Measurements from ENCODE around the gene IFNAR1. TPM values are rescaled to one million over a fixed set of nuclear protein-coding genes. Genes with fewer than 3 reads are reported as not detected.

Gene IFNAR1
- 10 to 100 TPM; 20.6 to 24.3 TPM for total RNA-seq

DNA sequence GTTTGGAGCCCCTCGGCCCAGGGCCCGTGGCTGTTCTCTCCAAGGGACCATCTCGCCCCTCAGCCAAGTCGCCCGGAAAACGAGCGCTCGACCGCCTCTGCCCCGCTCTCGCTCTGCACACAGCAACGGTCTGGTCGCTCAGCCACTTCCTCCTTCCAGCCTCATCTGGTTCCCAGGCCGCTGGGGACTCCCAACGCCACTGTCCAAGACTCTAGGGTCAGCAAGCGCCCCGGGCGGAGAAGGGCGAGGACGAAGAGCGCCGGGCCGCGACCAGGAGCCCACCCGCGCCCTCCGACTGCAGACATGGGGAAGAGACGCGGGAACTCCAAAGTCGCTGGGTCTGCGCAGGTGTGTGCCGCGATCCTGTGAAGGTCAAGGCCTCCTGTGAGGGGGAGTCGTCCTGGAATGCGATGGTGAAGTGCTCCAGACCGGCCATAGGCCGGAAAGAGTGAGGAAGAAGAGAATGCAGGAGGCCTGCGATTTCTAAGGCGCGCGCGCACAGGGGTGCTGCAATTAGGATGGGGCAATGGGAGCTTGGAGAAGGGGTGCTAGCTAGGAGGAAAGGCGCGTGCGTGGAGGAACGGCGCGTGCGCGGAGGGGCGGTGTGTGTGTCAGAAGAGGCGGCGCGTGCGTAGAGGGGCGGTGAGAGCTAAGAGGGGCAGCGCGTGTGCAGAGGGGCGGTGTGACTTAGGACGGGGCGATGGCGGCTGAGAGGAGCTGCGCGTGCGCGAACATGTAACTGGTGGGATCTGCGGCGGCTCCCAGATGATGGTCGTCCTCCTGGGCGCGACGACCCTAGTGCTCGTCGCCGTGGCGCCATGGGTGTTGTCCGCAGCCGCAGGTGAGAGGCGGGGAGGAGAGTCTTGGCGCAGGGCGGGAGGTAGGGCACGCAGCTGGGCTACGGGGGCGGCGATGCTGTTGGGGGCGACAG, at the start of gene IFNAR1:
Gene IFNAR1, plus strand, starts transcription at position 680 of the 931 bp plus-strand sequence. Its CDS starts 86 bp downstream, at position 766.
- DNase-seq: peak; percentile 99
- no peaks in the 10 kb centered on the region for H3K27me3 Mint-ChIP-seq (ENCODE audit: low read depth)
- intact Hi-C loops (cut with micrococcal nuclease): loop anchor here (1.0 to 2.0 kb wide), 13 partner anchors 25 to 596 kb away; partner anchors contain the start of genes GART, ITSN1, PAXBP1 and SYNJ1
- peaks cover 28% of the 10 kb centered on the region for H3K4me1 Mint-ChIP-seq (ENCODE audit: low read depth)
- no peak within 1 kb of the TSS for H3K27ac Mint-ChIP-seq
- H3K9me3 Mint-ChIP-seq: no peaks in the 10 kb centered on the region
- H3K36me3 Mint-ChIP-seq (ENCODE audit: low read depth): no peaks in the 10 kb centered on the region
- no peak within 1 kb of the TSS for H3K4me3 Mint-ChIP-seq
- CTCF ChIA-PET: interaction anchor here (0.6 to 2.0 kb wide), 10 partner anchors 25 to 155 kb away, joined by 3 to 14 read pairs (median 3); partner anchors contain the start of gene IL10RB

- H3K4me3 Mint-ChIP-seq: no peak overlapping the region
- CTCF ChIA-PET: interaction anchor here (0.7 to 0.8 kb wide), 2 partner anchors 22 to 71 kb away, joined by 3 to 4 read pairs; no protein-coding TSS in a partner anchor
- H3K9me3 Mint-ChIP-seq: peaks cover 6% of the 10 kb centered on the region
- DNase-seq: no peak
- peaks cover 6% of the 10 kb centered on the region for H3K4me1 Mint-ChIP-seq (ENCODE audit: low read depth)
- no peak overlapping the region for H3K27ac Mint-ChIP-seq
- H3K36me3 Mint-ChIP-seq (ENCODE audit: low read depth): peaks cover 41% of the 10 kb centered on the region
- intact Hi-C loops (cut with micrococcal nuclease): no loop called here
- no peaks in the 10 kb centered on the region for H3K27me3 Mint-ChIP-seq (ENCODE audit: low read depth)
Observed at GRCh38 chr21:33278721-33279120, 46.0 kb upstream of the IFNAR1 start.

- Mint-ChIP-seq H3K36me3 (ENCODE audit: low read depth) (peaks cover 43% of the 10 kb centered on the region), H3K4me1 (ENCODE audit: low read depth) (peaks cover 4% of the 10 kb centered on the region), H3K9me3 (peaks cover 6% of the 10 kb centered on the region), H3K27me3 (ENCODE audit: low read depth) (no peaks in the 10 kb centered on the region), H3K27ac (no peak overlapping the region), H3K4me3 (no peak overlapping the region)
- CTCF ChIA-PET: interaction anchor here (0.7 to 0.8 kb wide), 2 partner anchors 21 to 70 kb away, joined by 3 to 4 read pairs; no protein-coding TSS in a partner anchor
- intact Hi-C loops (cut with micrococcal nuclease): no loop called here
- DNase-seq: no peak
Observed at GRCh38 chr21:33279330-33279820, 45.4 kb upstream of the IFNAR1 start.

DNA sequence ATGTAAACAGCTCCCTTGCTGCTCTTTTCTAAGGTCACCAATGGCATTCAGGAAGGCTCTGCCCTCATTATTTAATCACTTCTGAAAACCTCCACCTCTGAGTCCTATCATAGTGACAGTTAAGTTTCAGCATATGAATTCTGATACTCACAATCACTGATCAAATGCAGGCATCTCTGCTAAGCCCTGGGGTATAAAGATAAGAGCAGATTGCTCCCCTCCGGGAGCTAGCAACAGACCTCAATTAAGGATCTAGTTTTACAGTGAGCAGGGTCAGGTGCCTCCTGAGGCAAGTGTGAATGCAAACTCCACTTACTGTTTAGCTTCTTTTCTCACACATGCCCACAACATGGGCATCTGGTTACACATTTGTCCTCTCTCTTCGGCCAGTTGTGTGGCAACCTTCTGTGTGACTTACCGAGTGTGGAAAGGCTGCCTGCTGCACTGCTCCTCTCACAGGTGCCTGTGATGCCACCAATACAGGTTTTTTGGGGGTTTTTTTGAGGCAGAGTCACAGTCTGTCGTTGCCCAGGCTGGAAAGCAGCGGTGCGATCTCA, 43.6 kb upstream of the IFNAR1 start:
- intact Hi-C loops (cut with micrococcal nuclease): no loop called here
- peaks cover 6% of the 10 kb centered on the region for H3K9me3 Mint-ChIP-seq
- CTCF ChIA-PET: interaction anchor here (0.8 kb wide), 1 partner anchor 165 kb away, joined by 10 read pairs; no protein-coding TSS in a partner anchor
- H3K36me3 Mint-ChIP-seq (ENCODE audit: low read depth): peaks cover 54% of the 10 kb centered on the region
- no peak for DNase-seq
- peaks cover 4% of the 10 kb centered on the region for H3K4me1 Mint-ChIP-seq (ENCODE audit: low read depth)
- no peak overlapping the region for H3K4me3 Mint-ChIP-seq
- H3K27me3 Mint-ChIP-seq (ENCODE audit: low read depth): no peaks in the 10 kb centered on the region
- H3K27ac Mint-ChIP-seq: no peak overlapping the region

DNA sequence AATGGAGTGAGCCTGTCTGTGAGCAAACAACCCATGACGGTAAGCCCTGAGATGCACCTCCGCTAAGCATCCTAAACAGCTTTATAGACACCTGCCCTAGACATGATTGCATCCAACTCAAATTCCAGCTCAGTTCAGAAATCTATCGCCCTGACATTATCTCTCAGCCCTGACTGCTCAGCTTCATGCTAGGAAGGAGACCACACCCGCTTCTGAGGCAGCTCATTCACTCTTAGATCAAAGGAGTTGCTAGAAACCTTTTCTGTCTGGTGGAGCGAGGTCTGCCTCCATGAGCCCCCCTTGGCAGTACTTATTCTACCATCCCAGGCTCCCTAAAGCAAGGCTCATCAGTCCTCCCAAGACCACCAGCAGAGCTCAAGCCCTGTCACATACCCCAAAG, 41.6 kb upstream of the IFNAR1 start:
- intact Hi-C loops (cut with micrococcal nuclease): no loop called here
- CTCF ChIA-PET: interaction anchor here (0.9 kb wide), 1 partner anchor 86 kb away, joined by 3 read pairs; no protein-coding TSS in a partner anchor

GRCh38 chr21:33286076-33286475, 38.7 kb upstream of the IFNAR1 start:
- H3K36me3 Mint-ChIP-seq (ENCODE audit: low read depth): peaks cover 33% of the 10 kb centered on the region
- CTCF ChIA-PET: interaction anchor here (1.1 kb wide), 1 partner anchor 75 kb away, joined by 3 read pairs; no protein-coding TSS in a partner anchor
- intact Hi-C loops (cut with micrococcal nuclease): no loop called here
- peaks cover 4% of the 10 kb centered on the region for H3K4me1 Mint-ChIP-seq (ENCODE audit: low read depth)
- H3K27ac Mint-ChIP-seq: no peak overlapping the region
- DNase-seq: no peak
- H3K9me3 Mint-ChIP-seq: no peaks in the 10 kb centered on the region
- no peaks in the 10 kb centered on the region for H3K27me3 Mint-ChIP-seq (ENCODE audit: low read depth)
- no peak overlapping the region for H3K4me3 Mint-ChIP-seq

More for the DNA sequence above, 41.6 kb upstream of the IFNAR1 start:
- no peaks in the 10 kb centered on the region for H3K27me3 Mint-ChIP-seq (ENCODE audit: low read depth)
- DNase-seq: no peak
- H3K27ac Mint-ChIP-seq: no peak overlapping the region
- H3K4me3 Mint-ChIP-seq: no peak overlapping the region
- H3K4me1 Mint-ChIP-seq (ENCODE audit: low read depth): peaks cover 4% of the 10 kb centered on the region
- peaks cover 6% of the 10 kb centered on the region for H3K9me3 Mint-ChIP-seq
- H3K36me3 Mint-ChIP-seq (ENCODE audit: low read depth): peaks cover 48% of the 10 kb centered on the region

GRCh38 chr21:33286600-33287456, 37.9 kb upstream of the IFNAR1 start:
- peaks cover 33% of the 10 kb centered on the region for H3K36me3 Mint-ChIP-seq (ENCODE audit: low read depth)
- no peak overlapping the region for H3K4me3 Mint-ChIP-seq
- CTCF ChIA-PET: interaction anchor here (0.6 to 1.1 kb wide), 2 partner anchors 11 to 74 kb away, joined by 3 to 4 read pairs; no protein-coding TSS in a partner anchor
- intact Hi-C loops (cut with micrococcal nuclease): no loop called here
- H3K27ac Mint-ChIP-seq: no peak overlapping the region
- H3K4me1 Mint-ChIP-seq (ENCODE audit: low read depth): peaks cover 5% of the 10 kb centered on the region
- H3K9me3 Mint-ChIP-seq: no peaks in the 10 kb centered on the region
- no peaks in the 10 kb centered on the region for H3K27me3 Mint-ChIP-seq (ENCODE audit: low read depth)
- DNase-seq: no peak

DNA sequence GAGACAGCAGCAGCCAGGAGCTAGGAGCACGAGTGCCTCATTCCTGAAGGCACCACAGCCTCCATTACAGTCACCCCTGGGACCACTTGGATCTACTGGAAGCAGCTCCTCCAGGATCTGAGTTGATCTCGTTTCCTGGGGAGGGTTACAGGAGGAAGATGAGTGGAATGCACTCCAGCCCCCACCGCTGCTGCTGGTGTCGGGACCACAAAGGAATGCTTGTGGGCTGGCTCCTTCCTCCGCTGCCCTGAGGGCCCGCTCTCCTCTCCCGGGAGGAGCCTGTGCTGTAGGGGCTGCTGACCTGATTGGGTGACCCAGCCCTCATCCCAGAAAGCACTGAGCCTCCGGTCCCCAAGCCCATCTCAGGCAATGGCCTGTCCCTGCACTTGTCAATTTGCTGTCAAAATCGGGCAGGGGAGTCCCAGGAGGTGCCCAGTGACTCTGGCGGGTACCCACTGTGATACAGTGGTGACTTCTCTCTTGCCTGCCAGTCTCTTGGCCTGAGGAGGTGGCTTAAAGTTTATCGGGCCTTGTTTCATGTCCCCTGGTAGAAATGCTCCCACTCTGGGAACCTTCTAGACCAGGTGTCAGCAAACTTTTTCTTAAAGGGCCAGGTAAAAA, 35.5 kb upstream of the IFNAR1 start:
- Mint-ChIP-seq H3K36me3 (ENCODE audit: low read depth) (peaks cover 27% of the 10 kb centered on the region), H3K27me3 (ENCODE audit: low read depth) (no peaks in the 10 kb centered on the region), H3K27ac (no peak overlapping the region), H3K9me3 (no peaks in the 10 kb centered on the region), H3K4me3 (no peak overlapping the region), H3K4me1 (ENCODE audit: low read depth) (peaks cover 23% of the 10 kb centered on the region)
- DNase-seq: no peak
- intact Hi-C loops (cut with micrococcal nuclease): no loop called here
- CTCF ChIA-PET: no interaction called here

DNA sequence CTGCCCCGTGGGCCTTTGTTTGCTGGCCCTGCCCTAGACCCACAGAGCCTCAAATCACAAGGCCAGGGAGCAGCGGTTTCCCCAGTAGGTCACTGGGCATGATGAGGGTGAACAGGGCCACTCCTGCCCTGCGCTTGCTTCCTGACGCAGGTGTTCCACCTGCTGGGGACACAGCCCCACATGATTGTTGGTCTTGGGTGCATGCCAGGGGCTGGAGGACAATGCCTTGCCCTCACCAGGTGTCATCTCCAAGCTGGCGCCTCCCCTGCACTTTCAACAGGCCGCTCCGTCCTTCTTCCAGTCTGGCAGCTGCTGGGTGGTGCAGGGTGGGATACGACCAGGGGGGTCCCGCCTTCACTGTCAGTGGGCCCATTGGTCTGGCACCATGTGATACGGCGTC, 34.3 kb upstream of the IFNAR1 start:
- Mint-ChIP-seq H3K4me1 (ENCODE audit: low read depth) (peaks cover 29% of the 10 kb centered on the region), H3K27me3 (ENCODE audit: low read depth) (no peaks in the 10 kb centered on the region), H3K36me3 (ENCODE audit: low read depth) (peaks cover 19% of the 10 kb centered on the region), H3K9me3 (no peaks in the 10 kb centered on the region), H3K4me3 (no peak overlapping the region), H3K27ac (no peak overlapping the region)
- CTCF ChIA-PET: no interaction called here
- no peak for DNase-seq
- intact Hi-C loops (cut with micrococcal nuclease): loop anchor here (5.0 kb wide), 1 partner anchor 317 kb away; no protein-coding TSS in a partner anchor

- Mint-ChIP-seq H3K36me3 (ENCODE audit: low read depth) (peaks cover 15% of the 10 kb centered on the region), H3K27ac (no peak overlapping the region)
- CTCF ChIA-PET: interaction anchor here (0.6 to 1.0 kb wide), 2 partner anchors 48 to 145 kb away, joined by 3 read pairs; no protein-coding TSS in a partner anchor
Observed at GRCh38 chr21:33291686-33292085, 33.1 kb upstream of the IFNAR1 start.

DNA sequence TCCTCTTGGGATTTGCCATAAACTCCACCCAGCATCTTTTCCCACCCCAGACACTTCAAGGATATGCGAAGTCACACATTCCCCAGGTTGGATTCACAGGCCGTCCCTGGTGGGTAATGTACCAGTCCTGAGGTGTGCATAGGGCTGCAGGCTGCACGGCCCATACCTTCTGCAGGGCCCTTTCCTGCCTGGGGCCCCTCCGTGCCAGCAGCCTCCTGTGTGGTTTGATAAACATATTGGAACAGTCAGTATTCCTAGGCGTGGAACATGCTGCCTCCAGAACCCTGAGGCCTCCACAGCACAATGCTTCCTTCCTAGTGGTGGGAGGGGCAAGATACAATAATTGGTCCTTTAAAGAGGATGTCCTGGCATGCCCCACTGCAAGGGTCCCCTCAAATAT, 32.0 kb upstream of the IFNAR1 start:
- Mint-ChIP-seq H3K4me1 (ENCODE audit: low read depth) (peaks cover 31% of the 10 kb centered on the region), H3K27me3 (ENCODE audit: low read depth) (no peaks in the 10 kb centered on the region), H3K9me3 (no peaks in the 10 kb centered on the region), H3K4me3 (no peak overlapping the region), H3K27ac (no peak overlapping the region), H3K36me3 (ENCODE audit: low read depth) (peaks cover 15% of the 10 kb centered on the region)
- DNase-seq: no peak
- CTCF ChIA-PET: interaction anchor here (1.2 kb wide), 1 partner anchor 68 kb away, joined by 5 read pairs; no protein-coding TSS in a partner anchor
- intact Hi-C loops (cut with micrococcal nuclease): loop anchor here (1.0 to 5.0 kb wide), 3 partner anchors 32 to 315 kb away; partner anchors contain the start of gene IFNAR1

More at GRCh38 chr21:33291686-33292085, 33.1 kb upstream of the IFNAR1 start:
- intact Hi-C loops (cut with micrococcal nuclease): loop anchor here (2.0 to 5.0 kb wide), 2 partner anchors 69 to 316 kb away; no protein-coding TSS in a partner anchor
- DNase-seq: no peak
- H3K9me3 Mint-ChIP-seq: no peaks in the 10 kb centered on the region
- H3K4me1 Mint-ChIP-seq (ENCODE audit: low read depth): peaks cover 29% of the 10 kb centered on the region
- no peaks in the 10 kb centered on the region for H3K27me3 Mint-ChIP-seq (ENCODE audit: low read depth)
- no peak overlapping the region for H3K4me3 Mint-ChIP-seq
